NAMALWA (cell line): ENCODE results near the gene ZDHHC20.

Experiments used
- DNase-seq: peaks from one replicate; pipeline ENCODE4 v3.0.0-alpha.2; 2015; ENCODE audit warnings: low spot score

Gene ZDHHC20

GRCh38 chr13:21361706-21362105 is 97.4 kb downstream of the ZDHHC20 start:
- no peak for DNase-seq

- DNase-seq = no peak
Observed at GRCh38 chr13:21361123-21361522, 98.0 kb downstream of the ZDHHC20 start.

GRCh38 chr13:21360463-21360862 is 98.6 kb downstream of the ZDHHC20 start:
- DNase-seq = no peak

DNA sequence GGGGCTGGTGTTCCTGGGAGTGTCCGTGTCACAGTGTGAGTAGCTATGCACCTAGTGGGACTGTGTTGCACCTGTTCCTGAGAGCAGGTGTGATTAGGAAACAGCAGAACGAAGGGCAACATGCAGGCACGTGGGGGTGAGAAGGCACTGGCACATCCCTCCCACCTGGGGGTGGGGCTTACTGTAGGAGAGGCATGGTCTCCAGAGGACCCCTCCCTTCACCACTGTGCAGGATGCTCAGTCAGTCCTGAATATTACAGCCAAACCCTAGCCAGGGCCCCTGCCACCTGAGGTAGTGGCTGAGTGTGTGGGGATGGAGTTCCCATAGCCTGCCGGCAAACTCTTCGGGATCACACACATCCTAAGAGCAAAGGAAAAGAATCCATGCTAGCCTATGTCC is 99.2 kb downstream of the ZDHHC20 start:
- no peak for DNase-seq

DNA sequence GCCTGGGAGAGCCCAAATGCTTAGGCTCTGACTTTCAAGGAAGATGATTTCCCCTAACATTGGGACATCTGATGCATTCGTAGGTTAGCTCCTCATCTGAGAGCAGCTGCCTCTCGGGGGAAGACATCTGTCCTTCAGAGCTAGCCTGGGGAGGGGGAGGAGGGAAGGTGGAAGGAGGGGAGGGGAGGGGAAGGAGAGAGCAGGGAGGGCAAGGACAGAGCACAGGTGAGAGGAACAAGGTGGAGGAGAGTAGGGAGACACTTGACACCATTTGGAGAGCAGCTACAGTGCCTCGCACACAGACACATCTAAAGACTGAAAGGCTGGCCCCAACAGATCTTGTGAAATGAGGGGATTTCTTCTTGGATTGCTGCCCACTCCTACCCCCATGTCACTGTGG is 103.8 kb downstream of the ZDHHC20 start:
- no peak for DNase-seq

DNA sequence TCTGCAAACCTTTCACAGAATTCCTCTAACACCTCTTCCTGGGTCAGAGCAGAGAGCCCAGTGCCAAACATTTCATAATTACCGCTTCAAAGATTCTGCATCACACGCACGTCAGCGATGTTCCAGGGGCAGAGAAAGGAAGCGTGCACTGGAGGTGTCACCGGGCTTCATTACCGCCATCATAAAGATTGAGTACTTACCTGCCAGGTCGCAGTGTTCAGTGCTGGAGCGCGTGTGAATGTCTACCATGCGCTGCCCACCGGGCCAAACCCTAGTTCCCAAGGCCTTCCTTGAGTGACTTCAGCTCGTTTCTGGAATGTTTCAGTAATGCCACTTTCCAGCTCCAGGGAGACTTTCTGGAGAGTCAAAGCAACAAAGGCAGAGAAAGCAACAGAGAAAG is 104.4 kb downstream of the ZDHHC20 start:
- no peak for DNase-seq

- no peak for DNase-seq
Observed at GRCh38 chr13:21348488-21349120, 110.5 kb downstream of the ZDHHC20 start.

- no peak for DNase-seq
Observed at GRCh38 chr13:21347753-21348318, 111.3 kb downstream of the ZDHHC20 start.

- DNase-seq = no peak
Observed at GRCh38 chr13:21344662-21345176, 114.4 kb downstream of the ZDHHC20 start.

- no peak for DNase-seq
Observed at GRCh38 chr13:21343659-21344058, 115.4 kb downstream of the ZDHHC20 start.

- DNase-seq = no peak
Observed at GRCh38 chr13:21342699-21343442, 116.2 kb downstream of the ZDHHC20 start.

DNA sequence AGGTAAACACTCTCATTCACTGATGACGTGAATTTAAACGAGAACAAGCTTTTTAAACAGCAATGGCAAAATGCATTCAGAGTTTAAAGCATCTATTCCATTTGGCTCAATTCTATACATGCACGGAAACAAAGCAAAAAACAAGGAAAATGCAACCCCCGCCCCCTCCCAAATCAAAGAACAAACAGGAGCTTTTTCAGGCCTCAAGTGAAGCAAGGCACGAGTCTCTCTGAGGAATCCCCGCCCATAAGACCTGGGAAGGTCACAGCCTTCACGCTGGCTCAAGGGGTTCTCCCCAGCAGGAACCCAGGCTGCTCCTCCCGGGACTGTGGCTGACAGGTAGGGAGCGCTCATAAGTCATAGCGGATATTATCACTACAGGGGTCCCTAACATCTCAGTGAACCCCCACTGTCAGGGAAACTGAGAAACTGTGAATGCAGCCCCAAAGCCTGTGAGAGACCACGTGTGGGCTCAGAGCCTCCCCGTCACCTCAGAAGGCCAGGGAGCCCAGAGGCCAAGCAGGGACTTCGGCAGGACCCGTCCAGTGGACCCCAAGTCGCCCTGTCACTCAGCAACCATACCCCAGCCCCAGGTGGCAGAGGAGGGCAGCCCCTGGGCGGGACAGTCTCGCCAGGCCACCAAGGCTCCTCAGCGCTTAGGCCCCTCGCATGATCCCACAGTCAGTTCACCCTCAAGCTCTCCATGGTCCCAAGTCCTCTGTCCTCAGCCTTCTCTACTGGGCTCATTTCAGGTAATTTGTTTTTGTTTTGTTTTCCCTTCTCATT is 117.3 kb downstream of the ZDHHC20 start:
- DNase-seq = no peak

- DNase-seq = no peak
Observed at GRCh38 chr13:21338639-21339278, 120.3 kb downstream of the ZDHHC20 start.

GRCh38 chr13:21338156-21338555 is 120.9 kb downstream of the ZDHHC20 start:
- DNase-seq = no peak

GRCh38 chr13:21336609-21337349 is 122.3 kb downstream of the ZDHHC20 start:
- no peak for DNase-seq

DNA sequence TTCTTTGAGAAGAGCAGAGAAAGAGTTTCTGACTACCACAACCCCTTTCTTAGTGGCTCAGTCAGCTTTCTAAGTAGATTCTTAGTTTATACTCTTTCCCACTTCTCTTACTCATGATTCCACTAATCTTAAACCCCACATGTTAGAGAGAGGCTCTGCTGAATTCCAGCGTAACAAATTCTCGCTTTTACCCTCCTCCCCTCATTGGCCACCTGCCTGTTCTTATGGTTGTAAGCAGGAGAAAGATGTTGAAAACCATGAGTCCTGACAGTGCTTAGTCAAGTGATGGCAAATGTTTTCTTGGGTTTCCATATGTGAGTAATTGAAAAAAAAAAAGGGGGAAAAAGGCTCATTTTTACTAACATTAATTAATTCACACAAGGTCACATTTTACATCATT is 125.9 kb downstream of the ZDHHC20 start:
- no peak for DNase-seq

GRCh38 chr13:21330126-21330861 is 128.8 kb downstream of the ZDHHC20 start:
- no peak for DNase-seq

- no peak for DNase-seq
Observed at GRCh38 chr13:21328836-21329477, 130.1 kb downstream of the ZDHHC20 start.

GRCh38 chr13:21328201-21328600 is 130.9 kb downstream of the ZDHHC20 start:
- no peak for DNase-seq
